BE2C (cell line): ENCODE measurements around the gene CRYBG2.
"Not testable (repeated sequence)": the region's sequence is repeated elsewhere in the genome, so short reads cannot be mapped to it uniquely, and the experiment has no call there.

Source experiments
- DNase-seq: peaks from one replicate; pipeline ENCODE4 v3.0.0-alpha.2; 2020
- H3K27me3 ChIP-seq: fragments of 250-450 bp; sonication (Bioruptor Pico); 2 replicates; pipeline ENCODE4 v1.5.1; 2020; ENCODE audit warnings: mild to moderate bottlenecking
- H3K36me3 ChIP-seq: fragments of 250-450 bp; sonication (Bioruptor Pico); 2 replicates; pipeline ENCODE4 v1.5.1; 2020; ENCODE audit warnings: mild to moderate bottlenecking
- H3K4me1 ChIP-seq: fragments of 250-450 bp; sonication (Bioruptor Pico); 2 replicates; pipeline ENCODE4 v1.5.1; 2020
- H3K4me3 ChIP-seq: 2 replicates; pipeline ENCODE4 v1.5.1; 2011; ENCODE audit warnings: low read depth, low read length
- H3K9me3 ChIP-seq: fragments of 250-450 bp; sonication (Bioruptor Pico); 2 replicates; pipeline ENCODE4 v1.5.1; 2020
- CTCF ChIP-seq: IDR thresholded peaks from 2 replicates; pipeline ENCODE4 v1.5.1; 2012; ENCODE audit warnings: mild to moderate bottlenecking, low read depth, low read length

Gene CRYBG2

GRCh38 chr1:26378088-26378878 lies 24.4 kb upstream of the CRYBG2 start:
- H3K4me3 ChIP-seq = no peak overlapping the region
- DNase-seq = no peak
- TF ChIP-seq CTCF = no peak
- H3K27me3 ChIP-seq = no peaks in the 10 kb centered on the region
- no peaks in the 10 kb centered on the region for H3K9me3 ChIP-seq
- H3K36me3 ChIP-seq = no peaks in the 10 kb centered on the region
- H3K4me1 ChIP-seq = no peaks in the 10 kb centered on the region

- no peak overlapping the region for H3K4me3 ChIP-seq
- H3K27me3 ChIP-seq = no peaks in the 10 kb centered on the region
- no peaks in the 10 kb centered on the region for H3K4me1 ChIP-seq
- no peak for DNase-seq
- no peaks in the 10 kb centered on the region for H3K36me3 ChIP-seq
- TF ChIP-seq CTCF = no peak
- no peaks in the 10 kb centered on the region for H3K9me3 ChIP-seq
Observed at GRCh38 chr1:26376050-26376449, 22.1 kb upstream of the CRYBG2 start.

GRCh38 chr1:26375081-26375480 lies 21.2 kb upstream of the CRYBG2 start:
- DNase-seq = no peak
- Histone ChIP-seq H3K36me3 (no peaks in the 10 kb centered on the region), H3K4me1 (no peaks in the 10 kb centered on the region), H3K9me3 (no peaks in the 10 kb centered on the region), H3K27me3 (no peaks in the 10 kb centered on the region), H3K4me3 (no peak overlapping the region)
- TF ChIP-seq CTCF = no peak

GRCh38 chr1:26374361-26374760 lies 20.4 kb upstream of the CRYBG2 start:
- DNase-seq, H3K4me1 ChIP-seq, H3K4me3 ChIP-seq: not testable (repeated sequence)

GRCh38 chr1:26373789-26374188 lies 19.9 kb upstream of the CRYBG2 start:
- DNase-seq = no peak

More at GRCh38 chr1:26374361-26374760, 20.4 kb upstream of the CRYBG2 start:
- not testable (repeated sequence) for H3K9me3 ChIP-seq, H3K36me3 ChIP-seq, H3K27me3 ChIP-seq

GRCh38 chr1:26373281-26373680 lies 19.4 kb upstream of the CRYBG2 start:
- Histone ChIP-seq H3K36me3 (no peaks in the 10 kb centered on the region), H3K27me3 (no peaks in the 10 kb centered on the region), H3K4me3 (no peak overlapping the region), H3K4me1 (no peaks in the 10 kb centered on the region), H3K9me3 (no peaks in the 10 kb centered on the region)
- no peak for TF ChIP-seq CTCF
- DNase-seq = no peak

More at GRCh38 chr1:26373789-26374188, 19.9 kb upstream of the CRYBG2 start:
- no peak overlapping the region for H3K4me3 ChIP-seq
- H3K27me3 ChIP-seq = no peaks in the 10 kb centered on the region
- no peaks in the 10 kb centered on the region for H3K36me3 ChIP-seq
- no peak for TF ChIP-seq CTCF
- no peaks in the 10 kb centered on the region for H3K9me3 ChIP-seq
- H3K4me1 ChIP-seq = no peaks in the 10 kb centered on the region

GRCh38 chr1:26372611-26373010 lies 18.7 kb upstream of the CRYBG2 start, which contains the start of gene ZNF683:
Gene ZNF683, minus strand, starts transcription at chr1:26372750. Its CDS starts 4,179 bp downstream, at chr1:26368571.
- not testable (repeated sequence) for H3K27me3 ChIP-seq, H3K4me3 ChIP-seq, H3K9me3 ChIP-seq, H3K36me3 ChIP-seq, DNase-seq, H3K4me1 ChIP-seq
